Tibial artery (tissue), 4 donors: ENCODE results near the gene C19orf25.

Source experiments
- DNase-seq, 2 donors: peaks; one replicate each; pipeline ENCODE4 v3.0.0-alpha.2; 2019
- H3K27ac ChIP-seq, 2 donors: fragments of 200-600 bp; sonication (generic) in 1 of 2; 1 replicate in 1 of 2; 2 replicates in 1 of 2; pipeline ENCODE4 v1.5.1; 2018 to 2019; ENCODE audit warnings: mild to moderate bottlenecking in 1 of 2
- H3K27me3 ChIP-seq, 2 donors: fragments of 200-600 bp; sonication (generic) in 1 of 2; one replicate each; pipeline versions ENCODE4 v1.5.1 to v1.6.0; 2016 to 2019
- H3K36me3 ChIP-seq, 3 donors: fragments of 200-600 bp; sonication (generic) in 2 of 3; one replicate each; pipeline ENCODE4 v1.5.1; 2016 to 2019; ENCODE audit warnings: mild to moderate bottlenecking in 2 of 3
- H3K4me1 ChIP-seq, 4 donors: fragments of 200-600 bp; sonication (generic) in 2 of 4; 1 replicate in 3 of 4; 2 replicates in 1 of 4; pipeline ENCODE4 v1.5.1; 2016 to 2019
- H3K4me3 ChIP-seq, 2 donors: fragments of 200-600 bp; sonication (generic) in 1 of 2; 1 replicate in 1 of 2; 2 replicates in 1 of 2; pipeline ENCODE4 v1.5.1; 2018 to 2019; ENCODE audit warnings: mild to moderate bottlenecking in 2 of 2
- H3K9me3 ChIP-seq, 3 donors: fragments of 200-600 bp; sonication (generic) in 1 of 3; one replicate each; pipeline ENCODE4 v1.5.1; 2016 to 2019
- intact Hi-C: fragments of 100-400 bp; cut with DNase I; formaldehyde crosslinking; loops from one replicate; pipeline ENCODE4 v1.15.0; 2023; ENCODE audit warnings: low total_unique reads
- TF ChIP-seq, protein P1 (sequence below), 2 experiments: fragments of 200-600 bp in 1 of 2; fragments of 450-650 bp in 1 of 2; IDR thresholded peaks; one replicate each; pipeline ENCODE4 v1.5.1; 2017 to 2019; ENCODE audit warnings: antibody characterized with exemption in 2 of 2, mild to moderate bottlenecking in 1 of 2, moderate library complexity in 1 of 2

The C19orf25 gene

DNA sequence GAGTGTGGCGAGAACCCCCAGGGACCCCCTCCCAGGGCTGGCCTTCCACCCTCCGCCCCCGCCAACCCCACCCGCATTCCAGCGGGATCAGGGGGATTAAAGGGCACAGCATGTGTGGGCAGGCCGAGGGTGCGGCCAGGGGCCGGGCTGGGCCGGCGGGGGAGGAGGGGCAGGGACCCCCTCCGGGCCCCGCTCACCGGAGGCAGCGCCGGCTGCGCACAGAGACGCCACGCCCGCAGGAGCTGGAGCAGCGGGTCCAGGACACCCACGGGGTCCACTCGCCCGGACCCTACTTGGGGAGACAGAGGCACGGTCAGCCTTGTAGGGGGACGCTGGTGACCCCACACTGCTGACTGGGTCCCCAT, 31.4 kb upstream of the C19orf25 start:
- DNase-seq = no peak
- Histone ChIP-seq H3K4me3 (no peak overlapping the region), H3K27me3 (peaks cover 0 to 64% of the 10 kb centered on the region in 2 donors)

DNA sequence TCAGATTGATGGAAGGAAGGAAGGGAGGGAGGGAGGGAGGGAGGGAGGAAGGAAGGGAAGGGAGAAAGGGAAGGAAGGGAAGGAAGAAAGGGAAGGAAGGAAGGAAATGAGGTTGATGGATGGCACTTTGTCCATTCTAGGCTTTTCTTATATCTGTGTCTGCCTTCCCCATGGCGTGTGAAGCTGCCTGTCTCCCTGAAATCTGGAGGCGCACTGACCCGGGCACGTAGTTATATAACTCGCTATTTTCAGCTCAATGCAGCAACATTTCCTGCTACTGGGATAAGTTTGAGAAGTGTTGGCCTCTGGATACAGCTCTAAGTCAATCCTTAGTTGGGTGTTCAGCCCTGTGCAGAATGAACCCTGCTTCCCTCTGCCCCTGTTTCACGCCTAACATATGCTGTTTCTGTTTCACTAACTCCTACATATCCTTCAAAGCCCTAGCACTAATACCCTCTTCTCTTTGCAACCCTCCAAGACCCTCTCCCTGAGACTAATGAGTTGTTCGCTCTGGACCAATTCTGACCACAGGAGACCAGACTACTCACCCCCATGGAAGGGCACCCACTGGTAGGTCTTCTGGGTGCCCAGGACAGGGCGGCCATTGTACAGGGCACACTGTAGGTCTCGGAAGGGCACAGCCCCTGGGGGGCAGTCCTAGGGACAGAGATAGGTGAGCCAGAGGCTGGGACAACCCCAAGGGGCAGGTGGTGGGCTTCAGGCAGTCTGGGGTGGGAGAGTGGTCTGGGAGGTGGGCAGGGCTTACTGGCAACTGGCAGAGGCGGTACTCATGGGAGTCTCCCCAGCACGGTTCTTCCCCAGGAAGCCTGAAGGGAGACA, 30.8 kb upstream of the C19orf25 start:
- TF ChIP-seq, protein P1, sequence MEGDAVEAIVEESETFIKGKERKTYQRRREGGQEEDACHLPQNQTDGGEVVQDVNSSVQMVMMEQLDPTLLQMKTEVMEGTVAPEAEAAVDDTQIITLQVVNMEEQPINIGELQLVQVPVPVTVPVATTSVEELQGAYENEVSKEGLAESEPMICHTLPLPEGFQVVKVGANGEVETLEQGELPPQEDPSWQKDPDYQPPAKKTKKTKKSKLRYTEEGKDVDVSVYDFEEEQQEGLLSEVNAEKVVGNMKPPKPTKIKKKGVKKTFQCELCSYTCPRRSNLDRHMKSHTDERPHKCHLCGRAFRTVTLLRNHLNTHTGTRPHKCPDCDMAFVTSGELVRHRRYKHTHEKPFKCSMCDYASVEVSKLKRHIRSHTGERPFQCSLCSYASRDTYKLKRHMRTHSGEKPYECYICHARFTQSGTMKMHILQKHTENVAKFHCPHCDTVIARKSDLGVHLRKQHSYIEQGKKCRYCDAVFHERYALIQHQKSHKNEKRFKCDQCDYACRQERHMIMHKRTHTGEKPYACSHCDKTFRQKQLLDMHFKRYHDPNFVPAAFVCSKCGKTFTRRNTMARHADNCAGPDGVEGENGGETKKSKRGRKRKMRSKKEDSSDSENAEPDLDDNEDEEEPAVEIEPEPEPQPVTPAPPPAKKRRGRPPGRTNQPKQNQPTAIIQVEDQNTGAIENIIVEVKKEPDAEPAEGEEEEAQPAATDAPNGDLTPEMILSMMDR (IDR thresholded peaks at IDR 0.05) = no peak
- Histone ChIP-seq H3K36me3 (no peaks in the 10 kb centered on the region), H3K27ac (no peak overlapping the region), H3K4me1 (peaks cover 0 to 42% (median 23%) of the 10 kb centered on the region in 4 donors), H3K4me3 (no peak overlapping the region), H3K27me3 (peaks cover 0 to 58% of the 10 kb centered on the region in 2 donors), H3K9me3 (peaks cover 0 to 8% (median 0%) of the 10 kb centered on the region in 3 donors)
- no peak for DNase-seq
- intact Hi-C loops = no loop called here

More for the DNA sequence above, 31.4 kb upstream of the C19orf25 start:
- TF ChIP-seq, protein P1 (IDR thresholded peaks at IDR 0.05) = no peak
- Histone ChIP-seq H3K36me3 (no peaks in the 10 kb centered on the region), H3K4me1 (peaks cover 0 to 42% (median 23%) of the 10 kb centered on the region in 4 donors), H3K27ac (no peak overlapping the region), H3K9me3 (peaks cover 0 to 8% (median 0%) of the 10 kb centered on the region in 3 donors)
- intact Hi-C loops = no loop called here

DNA sequence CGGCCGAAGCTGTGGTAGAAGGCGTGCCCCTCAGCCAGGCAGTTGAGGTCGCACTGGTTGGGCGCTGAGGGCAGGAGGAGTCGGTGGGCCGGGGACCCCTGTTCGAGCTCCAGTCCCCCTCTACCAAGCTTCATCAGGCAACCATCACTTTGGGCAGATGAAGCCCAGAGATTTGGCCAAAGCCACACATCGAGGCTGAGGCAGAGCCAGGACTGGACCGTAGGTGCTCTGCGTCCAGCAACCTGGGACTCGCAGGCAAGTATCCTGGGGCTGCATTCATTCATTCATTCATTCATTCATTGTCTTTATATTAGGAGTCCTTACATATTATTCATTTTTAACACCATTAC, 29.5 kb upstream of the C19orf25 start:
- peaks cover 0 to 42% (median 22%) of the 10 kb centered on the region in 4 donors for H3K4me1 ChIP-seq
- peaks cover 0 to 8% (median 0%) of the 10 kb centered on the region in 3 donors for H3K9me3 ChIP-seq
- TF ChIP-seq, protein P1 (IDR thresholded peaks at IDR 0.05) = no peak
- H3K36me3 ChIP-seq = no peaks in the 10 kb centered on the region
- DNase-seq = no peak
- peak overlapping the region; percentile 44 to 49 for H3K4me3 ChIP-seq
- intact Hi-C loops = no loop called here
- peak overlapping the region; percentile 76 to 77 for H3K27ac ChIP-seq
- peaks cover 0 to 57% of the 10 kb centered on the region in 2 donors for H3K27me3 ChIP-seq

DNA sequence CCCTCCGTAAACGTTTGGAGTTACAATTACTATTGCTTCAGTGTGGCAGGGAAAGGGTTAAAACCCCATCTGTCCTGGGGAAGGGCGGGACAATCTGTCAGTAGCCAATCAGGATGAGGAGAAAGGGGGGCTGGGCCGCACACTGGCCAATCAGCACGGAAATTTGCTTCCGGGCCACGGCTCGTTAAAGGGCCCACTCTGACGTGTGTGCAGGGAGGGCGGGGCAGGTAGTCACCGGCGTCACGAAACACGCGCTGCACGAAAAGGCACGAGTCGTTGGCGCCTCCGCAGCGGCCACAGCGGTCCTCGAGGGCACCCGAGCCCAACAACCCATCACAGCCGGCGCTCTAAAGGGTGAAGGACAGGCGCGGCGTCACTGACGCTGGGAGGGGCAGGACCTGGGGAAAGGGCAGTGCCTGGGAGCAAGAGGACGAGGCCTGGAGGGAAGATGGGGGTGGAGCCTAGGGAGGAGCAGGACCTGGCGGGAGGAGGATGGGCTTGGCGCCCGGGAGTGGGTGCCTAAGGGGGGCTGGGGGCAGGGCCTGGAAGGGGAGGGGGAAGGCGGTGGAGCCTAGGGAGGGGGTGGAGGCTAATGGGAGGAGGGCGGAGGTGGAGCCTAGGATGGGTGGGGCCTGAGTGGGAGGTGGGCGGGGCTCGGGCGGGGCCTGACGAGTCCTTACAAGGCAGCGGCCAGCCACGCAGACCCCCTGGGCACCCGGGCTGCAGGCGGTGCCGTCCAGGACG, 28.9 kb upstream of the C19orf25 start:
- H3K36me3 ChIP-seq = no peaks in the 10 kb centered on the region
- TF ChIP-seq, protein P1 (IDR thresholded peaks at IDR 0.05) = peak in 1 of 2 experiments; percentile 18
- DNase-seq = peak; percentile 91 to 93
- peaks cover 0 to 8% (median 0%) of the 10 kb centered on the region in 3 donors for H3K9me3 ChIP-seq
- peaks cover 0 to 57% of the 10 kb centered on the region in 2 donors for H3K27me3 ChIP-seq
- H3K4me3 ChIP-seq = peak overlapping the region; percentile 44 to 49
- intact Hi-C loops = no loop called here
- peaks cover 0 to 42% (median 21%) of the 10 kb centered on the region in 4 donors for H3K4me1 ChIP-seq
- H3K27ac ChIP-seq = peak overlapping the region; percentile 76 to 77

DNA sequence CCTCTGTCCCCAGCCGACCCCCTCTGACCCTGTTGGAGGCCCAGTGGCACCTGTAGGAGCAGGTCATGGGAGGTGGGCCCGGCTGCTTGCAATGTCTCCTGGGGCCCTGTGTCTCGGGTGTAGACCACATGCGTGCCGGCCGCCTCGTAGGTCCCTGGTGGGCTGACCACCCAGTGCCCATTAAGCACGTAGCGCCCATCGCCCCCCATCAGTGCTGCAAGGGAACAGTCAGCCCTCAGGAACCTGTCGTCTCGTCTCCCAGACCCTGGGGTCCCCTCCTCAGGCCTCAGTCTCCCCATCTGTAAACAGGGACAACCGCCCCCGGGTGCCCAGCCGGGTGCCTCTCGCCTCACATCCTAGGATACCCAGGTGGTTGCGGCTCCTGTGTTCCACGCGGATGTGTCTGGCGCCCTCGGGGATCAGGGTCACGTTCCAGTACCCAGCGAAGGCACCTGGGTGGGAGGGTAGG, 28.2 kb upstream of the C19orf25 start:
- peaks cover 0 to 8% (median 0%) of the 10 kb centered on the region in 3 donors for H3K9me3 ChIP-seq
- intact Hi-C loops = no loop called here
- DNase-seq = no peak
- H3K27me3 ChIP-seq = peaks cover 0 to 57% of the 10 kb centered on the region in 2 donors
- no peaks in the 10 kb centered on the region for H3K36me3 ChIP-seq
- H3K4me3 ChIP-seq = peak overlapping the region in 1 of 2 donors; percentile 49
- peak overlapping the region; percentile 76 to 77 for H3K27ac ChIP-seq
- TF ChIP-seq, protein P1 (IDR thresholded peaks at IDR 0.05) = no peak
- peaks cover 0 to 38% (median 18%) of the 10 kb centered on the region in 4 donors for H3K4me1 ChIP-seq
